ACC112 (cell line): ENCODE data around the gene TMED9.
A peak's percentile ranks its signal among the peaks of the same experiment; 100 is the strongest.

Experiments
- H2AFZ ChIP-seq: fragments of 200-600 bp; sonication (generic); one replicate; pipeline ENCODE4 v1.6.0; 2017; ENCODE audit warnings: antibody characterized with exemption, low read length; ENCODE audit not compliant: unreplicated experiment
- H3K27ac ChIP-seq: fragments of 200-600 bp; sonication (generic); 2 replicates; pipeline ENCODE4 v1.5.1; 2014; ENCODE audit warnings: low read depth, mild to moderate bottlenecking, antibody characterized with exemption, low read length, moderate library complexity
- H3K27me3 ChIP-seq: fragments of 200-600 bp; sonication (generic); 2 replicates; pipeline ENCODE4 v1.6.1; 2014; ENCODE audit warnings: mild to moderate bottlenecking, antibody characterized with exemption, low read length, moderate library complexity, mixed read lengths; ENCODE audit not compliant: insufficient read depth
- H3K36me3 ChIP-seq: fragments of 200-600 bp; sonication (generic); 2 replicates; pipeline ENCODE4 v1.6.1; 2016; ENCODE audit warnings: mild to moderate bottlenecking, antibody characterized with exemption, low read length, moderate library complexity, mixed read lengths; ENCODE audit not compliant: insufficient read depth
- H3K4me1 ChIP-seq: fragments of 200-600 bp; sonication (generic); one replicate; pipeline ENCODE4 v1.6.1; 2016; ENCODE audit warnings: low read length, mixed read lengths; ENCODE audit not compliant: insufficient read depth, unreplicated experiment, control insufficient read depth
- H3K4me3 ChIP-seq: fragments of 200-600 bp; sonication (generic); 2 replicates; pipeline ENCODE4 v1.5.1; 2014; ENCODE audit warnings: mild to moderate bottlenecking, low read depth, low read length
- H3K79me2 ChIP-seq: fragments of 200-600 bp; sonication (generic); one replicate; pipeline ENCODE4 v1.6.0; 2016; ENCODE audit warnings: low read length; ENCODE audit not compliant: control insufficient read depth, unreplicated experiment, insufficient read depth

The TMED9 gene

GRCh38 chr5:177578316-177578715 lies 13.7 kb upstream of the TMED9 start:
- H3K36me3 ChIP-seq = no peaks in the 10 kb centered on the region
- no peaks in the 10 kb centered on the region for H3K4me1 ChIP-seq
- H3K79me2 ChIP-seq = no peaks in the 10 kb centered on the region
- H3K27me3 ChIP-seq = peaks cover 20% of the 10 kb centered on the region
- H3K27ac ChIP-seq = no peak overlapping the region
- H2AFZ ChIP-seq = no peak overlapping the region
- H3K4me3 ChIP-seq = no peak overlapping the region

DNA sequence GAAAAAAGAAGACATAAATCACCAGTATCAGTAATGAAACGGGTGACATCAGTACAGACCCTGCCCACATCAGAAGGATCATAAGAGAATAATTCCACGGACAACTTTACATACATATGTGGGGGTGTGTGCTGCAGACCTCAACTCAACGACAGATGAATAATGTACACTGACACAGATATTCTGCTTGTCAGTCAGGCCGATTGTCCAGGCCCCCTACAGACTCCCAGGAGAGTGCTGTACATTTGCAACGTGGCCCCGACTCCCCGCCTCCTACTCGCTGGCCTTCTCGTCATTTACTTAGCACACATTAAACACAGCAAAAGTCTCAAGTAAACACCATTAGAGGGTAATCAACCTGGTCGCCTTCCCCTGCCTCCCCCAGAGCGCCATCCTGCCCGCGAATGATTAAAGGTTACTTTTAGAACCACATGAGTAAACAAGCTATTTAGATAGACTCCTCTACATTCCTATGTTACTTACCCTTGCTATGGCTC lies 3.5 kb upstream of the TMED9 start:
- H2AFZ ChIP-seq = no peak overlapping the region
- H3K4me1 ChIP-seq = peaks cover 3% of the 10 kb centered on the region
- peaks cover 14% of the 10 kb centered on the region for H3K79me2 ChIP-seq
- peaks cover 2% of the 10 kb centered on the region; the same call in 1 of the 2 replicates for H3K36me3 ChIP-seq
- H3K27me3 ChIP-seq = peaks cover 73% of the 10 kb centered on the region
- H3K4me3 ChIP-seq = no peak overlapping the region
- H3K27ac ChIP-seq = no peak overlapping the region

GRCh38 chr5:177590406-177590805 lies 1.6 kb upstream of the TMED9 start:
- Histone ChIP-seq H3K4me3 (no peak overlapping the region), H3K27ac (no peak overlapping the region), H2AFZ (no peak overlapping the region), H3K79me2 (peaks cover 23% of the 10 kb centered on the region), H3K36me3 (peaks cover 19% of the 10 kb centered on the region; the same call in 1 of the 2 replicates), H3K4me1 (peaks cover 7% of the 10 kb centered on the region), H3K27me3 (peaks cover 55% of the 10 kb centered on the region)

GRCh38 chr5:177591690-177592009 lies 353 bp upstream of the TMED9 start:
- Histone ChIP-seq H3K4me3 (peak overlapping the region; percentile 90), H3K36me3 (peaks cover 32% of the 10 kb centered on the region; the same call in 1 of the 2 replicates), H2AFZ (peak overlapping the region; percentile 84), H3K27me3 (peaks cover 46% of the 10 kb centered on the region), H3K4me1 (peaks cover 7% of the 10 kb centered on the region), H3K27ac (no peak overlapping the region), H3K79me2 (peaks cover 23% of the 10 kb centered on the region)

DNA sequence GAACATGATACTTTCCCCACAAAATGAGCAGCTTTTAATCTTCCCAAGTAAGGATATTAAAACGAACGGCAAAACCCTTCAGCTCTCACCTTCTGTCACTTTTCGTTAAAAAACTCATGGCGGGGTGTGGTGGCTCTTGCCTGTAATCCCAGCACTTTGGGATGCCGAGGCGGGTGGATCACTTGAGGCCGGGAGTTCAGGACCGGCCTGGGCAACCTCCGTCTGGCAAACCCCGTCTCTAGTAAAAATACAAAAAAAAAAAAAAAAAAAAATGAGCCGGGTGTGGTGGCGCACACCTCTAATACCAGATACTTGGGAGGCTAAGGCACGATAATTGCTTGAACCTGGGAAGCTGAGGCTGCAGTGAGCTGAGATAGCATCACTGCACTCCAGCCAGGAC lies 902 bp downstream of the TMED9 start:
- Histone ChIP-seq H3K79me2 (peaks cover 23% of the 10 kb centered on the region), H3K4me3 (peak overlapping the region; percentile 90), H3K27me3 (peaks cover 36% of the 10 kb centered on the region), H3K4me1 (peaks cover 7% of the 10 kb centered on the region), H3K27ac (no peak overlapping the region), H2AFZ (no peak overlapping the region), H3K36me3 (peaks cover 34% of the 10 kb centered on the region; the same call in 1 of the 2 replicates)

DNA sequence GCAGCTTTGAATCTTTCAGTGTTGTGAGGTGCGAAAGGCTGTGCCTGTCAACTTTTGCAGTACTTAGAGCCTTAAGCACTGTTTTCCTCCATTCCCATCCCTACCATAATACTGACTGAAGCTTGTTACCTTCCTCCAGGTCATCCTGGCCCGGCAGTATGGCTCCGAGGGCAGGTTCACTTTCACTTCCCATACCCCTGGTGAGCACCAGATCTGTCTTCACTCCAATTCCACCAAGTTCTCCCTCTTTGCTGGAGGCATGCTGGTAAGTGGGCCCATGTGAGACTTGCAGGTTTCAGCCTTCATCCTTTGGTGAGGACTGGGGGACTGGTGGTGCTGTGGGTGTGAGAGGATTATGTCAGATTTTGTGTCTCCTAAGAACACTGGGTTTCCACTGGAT lies 1.5 kb downstream of the TMED9 start:
- H3K27ac ChIP-seq = no peak overlapping the region
- H3K79me2 ChIP-seq = peaks cover 23% of the 10 kb centered on the region
- no peak overlapping the region for H2AFZ ChIP-seq
- H3K27me3 ChIP-seq = peaks cover 31% of the 10 kb centered on the region
- H3K4me1 ChIP-seq = peaks cover 7% of the 10 kb centered on the region
- peak overlapping the region; percentile 90 for H3K4me3 ChIP-seq
- peaks cover 34% of the 10 kb centered on the region; the same call in 1 of the 2 replicates for H3K36me3 ChIP-seq

GRCh38 chr5:177594071-177594470 lies 2.1 kb downstream of the TMED9 start:
- Histone ChIP-seq H3K4me3 (peak overlapping the region; percentile 90; the same call in 1 of the 2 replicates), H3K27ac (no peak overlapping the region), H3K27me3 (peaks cover 25% of the 10 kb centered on the region), H3K36me3 (peaks cover 34% of the 10 kb centered on the region; the same call in 1 of the 2 replicates), H3K79me2 (peaks cover 23% of the 10 kb centered on the region), H3K4me1 (peaks cover 7% of the 10 kb centered on the region), H2AFZ (no peak overlapping the region)

- Histone ChIP-seq H3K79me2 (peaks cover 23% of the 10 kb centered on the region), H2AFZ (no peak overlapping the region), H3K4me1 (peaks cover 7% of the 10 kb centered on the region), H3K27ac (no peak overlapping the region), H3K27me3 (peaks cover 15% of the 10 kb centered on the region), H3K4me3 (no peak overlapping the region), H3K36me3 (peaks cover 34% of the 10 kb centered on the region; the same call in 1 of the 2 replicates)
These were observed 3.1 kb downstream of the TMED9 start for GRCh38 chr5:177595026-177595585.

DNA sequence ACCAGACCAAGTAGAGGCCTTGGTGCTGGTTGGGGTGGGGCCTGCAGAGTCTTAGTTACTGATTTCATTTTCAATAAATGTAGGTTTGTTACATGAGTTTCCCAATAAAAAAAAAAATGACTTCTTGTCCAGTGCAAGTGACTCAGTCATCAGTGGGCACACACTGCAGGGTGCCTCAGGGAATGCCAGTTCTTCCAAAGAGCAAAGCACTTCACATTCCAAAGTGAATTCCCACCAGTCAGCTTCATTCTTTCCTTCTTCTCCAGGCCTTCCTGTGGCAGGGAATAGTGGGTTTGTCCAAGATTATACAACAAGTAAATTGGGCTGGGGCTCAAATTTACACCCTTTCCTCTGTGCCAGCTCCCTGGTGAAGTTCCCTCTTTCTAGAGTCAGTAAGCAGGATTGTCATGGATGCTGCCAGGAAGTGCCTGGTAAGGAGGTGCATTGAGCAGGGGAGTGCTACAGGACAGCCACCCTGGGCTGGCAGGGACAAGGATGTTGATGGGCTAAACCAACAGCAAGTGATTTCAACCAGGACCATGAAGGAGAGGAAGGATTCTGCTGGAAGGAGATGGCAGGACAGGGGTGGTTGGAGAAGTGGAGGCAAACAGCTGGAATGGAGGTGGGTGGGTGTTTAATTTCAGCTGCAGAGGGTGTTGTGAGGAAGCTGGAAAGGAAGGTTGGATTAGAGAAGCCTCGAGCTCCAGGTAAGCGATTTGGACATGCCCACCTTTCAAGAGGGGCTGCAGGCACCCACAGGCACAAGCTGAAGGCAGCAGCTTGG lies 4.2 kb downstream of the TMED9 start:
- Histone ChIP-seq H3K27me3 (peaks cover 4% of the 10 kb centered on the region), H3K36me3 (peaks cover 34% of the 10 kb centered on the region; the same call in 1 of the 2 replicates), H3K4me1 (peaks cover 12% of the 10 kb centered on the region), H3K27ac (no peak overlapping the region), H3K4me3 (no peak overlapping the region), H2AFZ (no peak overlapping the region), H3K79me2 (peaks cover 33% of the 10 kb centered on the region)

GRCh38 chr5:177596775-177597238 lies 4.8 kb downstream of the TMED9 start:
- H3K4me1 ChIP-seq = peaks cover 12% of the 10 kb centered on the region
- H3K27me3 ChIP-seq = no peaks in the 10 kb centered on the region
- H2AFZ ChIP-seq = no peak overlapping the region
- H3K79me2 ChIP-seq = peaks cover 39% of the 10 kb centered on the region
- H3K36me3 ChIP-seq = peaks cover 34% of the 10 kb centered on the region; the same call in 1 of the 2 replicates
- no peak overlapping the region for H3K27ac ChIP-seq
- H3K4me3 ChIP-seq = no peak overlapping the region
